Measurements from ENCODE around the gene PRKCD.

PRKCD gene

GRCh38 chr3:53183514-53183913 lies 22.5 kb downstream of the PRKCD start:
- H3K4me3 ChIP-seq: no peak overlapping the region
- H3K27ac ChIP-seq: no peak overlapping the region

GRCh38 chr3:53184701-53185100 lies 23.7 kb downstream of the PRKCD start:
- Histone ChIP-seq H3K27ac (no peak overlapping the region), H3K4me3 (no peak overlapping the region)

- Histone ChIP-seq H3K4me3 (no peak overlapping the region), H3K27ac (no peak overlapping the region)
These were observed 24.9 kb downstream of the PRKCD start for GRCh38 chr3:53185761-53186465.

GRCh38 chr3:53186726-53187125 lies 25.7 kb downstream of the PRKCD start:
- Histone ChIP-seq H3K4me3 (no peak overlapping the region), H3K27ac (no peak overlapping the region)

- H3K27ac ChIP-seq: no peak overlapping the region
- H3K4me3 ChIP-seq: no peak overlapping the region
These were observed 26.4 kb downstream of the PRKCD start for GRCh38 chr3:53187430-53187829.

- Histone ChIP-seq H3K4me3 (no peak overlapping the region), H3K27ac (no peak overlapping the region)
These were observed 27.2 kb downstream of the PRKCD start for GRCh38 chr3:53188136-53188685.

- H3K27ac ChIP-seq: no peak overlapping the region
- no peak overlapping the region for H3K4me3 ChIP-seq
These were observed 27.7 kb downstream of the PRKCD start for GRCh38 chr3:53188720-53189119.

- H3K27ac ChIP-seq: peak overlapping the region in 1 of 21 experiments; percentile 21
- H3K4me3 ChIP-seq: no peak overlapping the region
These were observed 28.3 kb downstream of the PRKCD start for GRCh38 chr3:53189276-53189675.

GRCh38 chr3:53190659-53191058 lies 29.6 kb downstream of the PRKCD start:
- no peak overlapping the region for H3K4me3 ChIP-seq
- no peak overlapping the region for H3K27ac ChIP-seq

- Histone ChIP-seq H3K27ac (no peak overlapping the region), H3K4me3 (no peak overlapping the region)
These were observed 30.9 kb downstream of the PRKCD start for GRCh38 chr3:53191836-53192480.

GRCh38 chr3:53192608-53193007 lies 31.6 kb downstream of the PRKCD start:
- H3K27ac ChIP-seq: peak overlapping the region in 2 of 21 experiments; percentile 11 to 16

GRCh38 chr3:53193466-53194209 lies 32.6 kb downstream of the PRKCD start:
- peak overlapping the region in 3 of 21 experiments; percentile 8 to 36 (median 25) for H3K27ac ChIP-seq
- H3K4me3 ChIP-seq: no peak overlapping the region

More at GRCh38 chr3:53192608-53193007, 31.6 kb downstream of the PRKCD start:
- H3K4me3 ChIP-seq: no peak overlapping the region

GRCh38 chr3:53194210-53195065 lies 33.4 kb downstream of the PRKCD start:
- Histone ChIP-seq H3K4me3 (no peak overlapping the region), H3K27ac (peak overlapping the region in 3 of 21 experiments; percentile 8 to 36 (median 25))

GRCh38 chr3:53195066-53195450 lies 34.0 kb downstream of the PRKCD start:
- no peak overlapping the region for H3K27ac ChIP-seq
- no peak overlapping the region for H3K4me3 ChIP-seq

GRCh38 chr3:53195602-53196574 lies 34.9 kb downstream of the PRKCD start:
- no peak overlapping the region for H3K4me3 ChIP-seq
- no peak overlapping the region for H3K27ac ChIP-seq

GRCh38 chr3:53196575-53197407 lies 35.8 kb downstream of the PRKCD start:
- H3K4me3 ChIP-seq: no peak overlapping the region
- H3K27ac ChIP-seq: no peak overlapping the region

- no peak overlapping the region for H3K27ac ChIP-seq
These were observed 37.4 kb downstream of the PRKCD start for GRCh38 chr3:53198256-53198977.

More at GRCh38 chr3:53198256-53198977, 37.4 kb downstream of the PRKCD start:
- no peak overlapping the region for H3K4me3 ChIP-seq
